Hepatocyte (in vitro differentiated cells): ENCODE measurements around the gene EML4. TPM values are rescaled to one million over a fixed set of nuclear protein-coding genes. Genes with fewer than 3 reads are reported as not detected.

ENCODE experiments used
- DNase-seq: peaks from one replicate; pipeline ENCODE4 v3.0.0-alpha.2; 2016; ENCODE audit warnings: low spot score
- H2AFZ ChIP-seq: fragments of 200-600 bp; sonication (generic); 2 replicates; pipeline ENCODE4 v1.6.0; 2016; ENCODE audit warnings: antibody characterized with exemption, mild to moderate bottlenecking
- H3K27ac ChIP-seq: fragments of 200-600 bp; sonication (generic); 2 replicates; pipeline ENCODE4 v1.5.1; 2016; ENCODE audit warnings: mild to moderate bottlenecking
- H3K27me3 ChIP-seq: fragments of 200-600 bp; sonication (generic); 2 replicates; pipeline ENCODE4 v1.6.1; 2016
- H3K36me3 ChIP-seq: fragments of 200-600 bp; sonication (generic); replicated peaks from 2 replicates; pipeline ENCODE4 v1.5.1; 2016; ENCODE audit warnings: low read depth; ENCODE audit not compliant: insufficient read depth
- H3K4me1 ChIP-seq: fragments of 200-600 bp; sonication (generic); 2 replicates; pipeline ENCODE4 v1.5.1; 2016; ENCODE audit warnings: mild to moderate bottlenecking, moderate library complexity; ENCODE audit not compliant: insufficient read depth
- H3K4me2 ChIP-seq: fragments of 200-600 bp; sonication (generic); 2 replicates; pipeline ENCODE4 v1.6.0; 2016
- H3K4me3 ChIP-seq: fragments of 200-600 bp; sonication (generic); 2 replicates; pipeline ENCODE4 v1.5.1; 2016; ENCODE audit warnings: mild to moderate bottlenecking
- H3K79me2 ChIP-seq: fragments of 200-600 bp; sonication (generic); 2 replicates; pipeline ENCODE4 v1.6.0; 2017; ENCODE audit warnings: mild to moderate bottlenecking
- H3K9me2 ChIP-seq: fragments of 200-600 bp; sonication (generic); replicated peaks from 2 replicates; pipeline ENCODE4 v1.6.0; 2017; ENCODE audit warnings: mild to moderate bottlenecking; ENCODE audit not compliant: insufficient read depth
- H3K9me3 ChIP-seq: fragments of 200-600 bp; sonication (generic); 2 replicates; pipeline ENCODE4 v1.5.1; 2016; ENCODE audit warnings: low read depth, mild to moderate bottlenecking
- H4K20me1 ChIP-seq: fragments of 200-600 bp; sonication (generic); 2 replicates; pipeline ENCODE4 v1.6.0; 2016; ENCODE audit warnings: mild to moderate bottlenecking; ENCODE audit not compliant: insufficient read depth, poor library complexity, severe bottlenecking
- CTCF ChIP-seq: fragments of 200-600 bp; sonication (generic); IDR thresholded peaks from 2 replicates; pipeline ENCODE4 v1.5.1; 2016; ENCODE audit warnings: antibody characterized with exemption, mild to moderate bottlenecking; ENCODE audit not compliant: poor library complexity
- EZH2 ChIP-seq: fragments of 200-600 bp; sonication (generic); IDR thresholded peaks from 2 replicates; pipeline ENCODE4 v1.6.1; 2016; ENCODE audit warnings: antibody characterized with exemption, mild to moderate bottlenecking, borderline replicate concordance
- EZH2phosphoT487 ChIP-seq: fragments of 200-600 bp; sonication (generic); IDR thresholded peaks from one replicate; pipeline ENCODE4 v1.6.1; 2018; ENCODE audit warnings: antibody characterized with exemption, mild to moderate bottlenecking, low read depth, moderate library complexity; ENCODE audit not compliant: unreplicated experiment, severe bottlenecking
- WGBS: methylation state at CpG from one replicate; pipeline ENCODE4 v1.1.6; 2016; ENCODE audit warnings: low lambda C conversion rate; ENCODE audit errors: missing lambda C conversion rate; 5-methylcytosine and 5-hydroxymethylcytosine counted together
- polyA plus RNA-seq: library from polyadenylated mRNA; unstranded; fragments of >200 nt; fragmentation: Nextera tagmentation; extraction: Ambion mirVana; gene quantifications from 2 replicates; pipeline ENCODE4 v1.2.1, GENCODE V29; 2016
- total RNA-seq: library from RNA; depleted of rRNA; stranded (reverse); fragments of >200 nt; gene quantifications from 2 replicates; pipeline ENCODE4 v1.2.3, GENCODE V29; 2014

The EML4 gene
- total and polyA plus RNA-seq, 2 experiments from 2014 or later = 49.9 to 86.8 TPM

GRCh38 chr2:42337846-42338566 is 168.9 kb downstream of the EML4 start:
- Histone ChIP-seq H3K79me2 (peaks cover 22% of the 10 kb centered on the region), H3K4me3 (no peak overlapping the region), H3K4me2 (no peak overlapping the region), H3K27me3 (no peaks in the 10 kb centered on the region), H3K36me3 (no peaks in the 10 kb centered on the region), H4K20me1 (no peaks in the 10 kb centered on the region), H3K9me2 (no peaks in the 10 kb centered on the region), H3K9me3 (no peaks in the 10 kb centered on the region), H3K27ac (no peak overlapping the region), H3K4me1 (peaks cover 9% of the 10 kb centered on the region), H2AFZ (no peak overlapping the region)
- WGBS = 96% methylated on average over 28 of the region's 28 CpGs
- TF ChIP-seq EZH2phosphoT487 (no peak), EZH2 (no peak), CTCF (no peak)
- no peak for DNase-seq

- Histone ChIP-seq H2AFZ (no peak overlapping the region), H3K4me1 (peaks cover 9% of the 10 kb centered on the region), H3K9me2 (no peaks in the 10 kb centered on the region), H3K36me3 (no peaks in the 10 kb centered on the region), H4K20me1 (no peaks in the 10 kb centered on the region), H3K4me2 (no peak overlapping the region), H3K79me2 (peaks cover 28% of the 10 kb centered on the region), H3K27me3 (no peaks in the 10 kb centered on the region), H3K9me3 (no peaks in the 10 kb centered on the region), H3K27ac (no peak overlapping the region), H3K4me3 (no peak overlapping the region)
- TF ChIP-seq EZH2phosphoT487 (no peak), EZH2 (no peak), CTCF (no peak)
- no peak for DNase-seq
- 94% methylated on average over 13 of the region's 13 CpGs for WGBS
These were observed 169.5 kb downstream of the EML4 start for GRCh38 chr2:42338567-42339190.

- no peak for DNase-seq
- H3K79me2 ChIP-seq = peaks cover 32% of the 10 kb centered on the region
These were observed 170.2 kb downstream of the EML4 start for GRCh38 chr2:42339191-42339912.

More at GRCh38 chr2:42339191-42339912, 170.2 kb downstream of the EML4 start:
- peaks cover 9% of the 10 kb centered on the region for H3K4me1 ChIP-seq
- no peaks in the 10 kb centered on the region for H3K9me3 ChIP-seq
- H3K9me2 ChIP-seq = no peaks in the 10 kb centered on the region
- H4K20me1 ChIP-seq = no peaks in the 10 kb centered on the region
- no peak overlapping the region for H3K27ac ChIP-seq
- no peak overlapping the region for H3K4me3 ChIP-seq
- no peak overlapping the region for H3K4me2 ChIP-seq
- no peak for TF ChIP-seq EZH2
- TF ChIP-seq EZH2phosphoT487 = no peak
- no peak for TF ChIP-seq CTCF
- WGBS = 96% methylated on average over 21 of the region's 21 CpGs
- no peak overlapping the region for H2AFZ ChIP-seq
- H3K36me3 ChIP-seq = no peaks in the 10 kb centered on the region
- no peaks in the 10 kb centered on the region for H3K27me3 ChIP-seq
